ENCODE results near the gene SMIM27.
"Not testable (repeated sequence)": the region's sequence is repeated elsewhere in the genome, so short reads cannot be mapped to it uniquely, and the experiment has no call there.

Gene SMIM27

GRCh38 chr9:32587901-32588300, 35.8 kb downstream of the SMIM27 start:
- TF ChIP-seq, protein P1, sequence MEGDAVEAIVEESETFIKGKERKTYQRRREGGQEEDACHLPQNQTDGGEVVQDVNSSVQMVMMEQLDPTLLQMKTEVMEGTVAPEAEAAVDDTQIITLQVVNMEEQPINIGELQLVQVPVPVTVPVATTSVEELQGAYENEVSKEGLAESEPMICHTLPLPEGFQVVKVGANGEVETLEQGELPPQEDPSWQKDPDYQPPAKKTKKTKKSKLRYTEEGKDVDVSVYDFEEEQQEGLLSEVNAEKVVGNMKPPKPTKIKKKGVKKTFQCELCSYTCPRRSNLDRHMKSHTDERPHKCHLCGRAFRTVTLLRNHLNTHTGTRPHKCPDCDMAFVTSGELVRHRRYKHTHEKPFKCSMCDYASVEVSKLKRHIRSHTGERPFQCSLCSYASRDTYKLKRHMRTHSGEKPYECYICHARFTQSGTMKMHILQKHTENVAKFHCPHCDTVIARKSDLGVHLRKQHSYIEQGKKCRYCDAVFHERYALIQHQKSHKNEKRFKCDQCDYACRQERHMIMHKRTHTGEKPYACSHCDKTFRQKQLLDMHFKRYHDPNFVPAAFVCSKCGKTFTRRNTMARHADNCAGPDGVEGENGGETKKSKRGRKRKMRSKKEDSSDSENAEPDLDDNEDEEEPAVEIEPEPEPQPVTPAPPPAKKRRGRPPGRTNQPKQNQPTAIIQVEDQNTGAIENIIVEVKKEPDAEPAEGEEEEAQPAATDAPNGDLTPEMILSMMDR (IDR thresholded peaks at IDR 0.05; ENCODE audit: extremely low read depth, missing control alignments) = no peak
- DNase-seq (ENCODE audit: low spot score) = no peak

DNA sequence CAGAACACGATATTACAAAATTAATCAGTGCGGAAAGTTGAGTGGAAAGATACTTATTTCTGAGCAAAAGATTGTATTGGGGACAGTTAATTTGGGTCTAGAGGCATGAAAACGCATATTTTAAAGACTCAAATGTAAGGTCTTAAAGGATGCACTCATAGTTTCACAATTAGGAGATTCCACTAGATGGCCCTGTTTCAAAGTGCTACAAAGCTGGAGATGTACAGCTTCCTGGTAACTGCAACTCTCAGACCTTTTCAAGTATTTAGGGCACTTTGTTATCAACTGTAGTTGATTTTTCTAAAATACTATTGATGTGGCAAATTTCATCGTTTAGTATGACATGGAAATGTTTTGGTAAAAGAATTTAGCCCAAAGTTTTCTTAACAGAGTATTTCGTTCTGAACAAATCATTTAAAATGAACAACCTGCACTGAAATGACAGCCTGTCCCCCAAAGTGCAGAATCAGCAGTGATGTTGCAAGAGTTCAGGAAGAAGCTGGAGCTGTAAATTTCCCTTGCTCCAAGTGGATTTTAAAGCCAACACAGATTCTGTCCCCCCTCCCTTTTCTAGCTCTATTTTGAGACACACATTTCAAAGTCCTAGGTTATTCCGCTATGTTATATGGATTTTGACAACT, 37.1 kb downstream of the SMIM27 start:
- TF ChIP-seq, protein P1 (IDR thresholded peaks at IDR 0.05; ENCODE audit: extremely low read depth, missing control alignments) = peak; percentile 28
- DNase-seq (ENCODE audit: low spot score) = peak; percentile 55

- TF ChIP-seq, protein P1 (IDR thresholded peaks at IDR 0.05; ENCODE audit: extremely low read depth, missing control alignments) = no peak
- DNase-seq (ENCODE audit: low spot score) = no peak
Observed at GRCh38 chr9:32590476-32590875, 38.3 kb downstream of the SMIM27 start.

GRCh38 chr9:32590898-32591297, 38.8 kb downstream of the SMIM27 start:
- DNase-seq (ENCODE audit: low spot score) = no peak
- TF ChIP-seq, protein P1 (IDR thresholded peaks at IDR 0.05; ENCODE audit: extremely low read depth, missing control alignments) = no peak

DNA sequence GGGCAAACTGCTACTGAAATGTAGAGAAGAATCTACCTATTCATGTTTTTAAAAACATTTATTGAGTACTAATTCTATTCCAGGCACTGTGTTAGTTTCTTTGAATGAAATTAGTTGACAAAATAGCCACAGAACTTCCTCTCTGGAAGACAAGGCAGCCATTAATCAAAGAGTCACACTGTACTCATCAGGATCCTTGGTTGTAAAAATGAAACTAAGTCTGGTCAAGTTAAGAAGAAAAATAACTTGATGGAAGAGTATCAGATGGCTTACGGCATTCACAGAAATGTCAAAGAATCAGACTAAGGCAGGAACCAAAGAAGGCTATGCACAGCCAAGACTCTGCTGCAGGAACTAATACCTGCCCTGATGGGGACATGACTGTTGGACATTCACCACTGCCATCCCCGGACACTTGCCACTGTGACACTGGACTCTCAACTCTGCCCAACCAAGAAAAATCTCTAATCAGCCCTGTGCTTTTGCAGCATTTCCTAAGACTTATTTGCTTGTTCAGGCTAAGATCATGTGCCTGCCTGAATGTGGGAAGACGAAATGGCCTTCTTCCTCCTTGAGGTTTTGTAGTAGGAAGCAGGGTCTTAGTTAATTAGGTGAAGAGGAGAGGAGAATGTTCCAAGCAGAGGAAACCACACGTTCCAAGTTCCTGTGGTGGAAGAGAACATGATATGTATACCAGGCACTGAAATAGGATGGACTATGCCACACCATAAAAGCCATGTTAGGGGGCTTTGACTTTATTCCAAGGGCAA, 44.2 kb downstream of the SMIM27 start:
- DNase-seq (ENCODE audit: low spot score) = no peak
- TF ChIP-seq, protein P1 (IDR thresholded peaks at IDR 0.05; ENCODE audit: extremely low read depth, missing control alignments) = no peak

DNA sequence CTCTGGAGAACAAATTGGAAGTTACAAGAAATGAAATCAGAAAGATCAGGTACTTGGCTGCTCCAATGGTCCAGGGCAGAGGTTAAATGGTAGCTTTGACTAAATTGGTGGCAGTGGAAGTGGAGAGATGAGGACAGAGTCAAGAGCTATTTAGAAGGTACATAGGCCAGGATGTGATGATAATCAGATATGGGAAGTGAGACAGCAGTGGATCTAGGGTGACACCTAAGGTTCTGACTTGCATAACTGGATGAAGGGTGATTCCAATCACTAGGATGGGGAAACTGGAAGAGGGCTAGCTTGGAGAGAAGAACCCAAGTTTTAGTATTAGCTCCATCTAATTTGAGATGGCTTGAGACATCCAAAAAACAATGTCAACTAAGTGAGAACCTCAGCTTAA, 44.8 kb downstream of the SMIM27 start:
- DNase-seq (ENCODE audit: low spot score) = no peak
- TF ChIP-seq, protein P1 (IDR thresholded peaks at IDR 0.05; ENCODE audit: extremely low read depth, missing control alignments) = no peak

DNA sequence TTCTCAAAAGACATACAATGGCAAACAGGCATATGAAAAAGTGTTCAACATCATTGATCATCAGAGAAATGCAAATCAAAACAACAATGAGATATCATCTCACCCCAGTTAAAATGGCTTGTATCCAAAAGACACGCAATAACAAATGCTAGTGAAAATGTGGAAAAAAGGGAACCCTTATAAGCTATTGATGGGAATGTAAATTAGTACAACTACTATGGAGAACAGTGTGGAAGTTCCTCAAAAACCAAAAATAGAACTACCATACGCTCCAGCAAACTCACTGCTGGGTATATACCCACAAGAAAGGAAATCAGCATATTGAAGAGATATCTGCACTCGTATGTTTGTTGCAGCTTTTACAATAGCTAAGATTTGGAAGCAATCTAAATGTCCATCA, 46.9 kb downstream of the SMIM27 start:
- DNase-seq (ENCODE audit: low spot score) = not testable (repeated sequence)
